Activated CD4-positive, alpha-beta T cell treated with anti-CD3 and anti-CD28 coated beads for 36 hours (primary cell): ENCODE data around the gene MARVELD1. TPM values are rescaled to one million over a fixed set of nuclear protein-coding genes. Genes with fewer than 3 reads are reported as not detected.
"Not testable (repeated sequence)": the region's sequence is repeated elsewhere in the genome, so short reads cannot be mapped to it uniquely, and the experiment has no call there.

ENCODE experiments used
- ATAC-seq: fragments of 200-7000 bp; cut with Tn5 transposase; one replicate; pipeline ENCODE4 v1.10.0; 2021; ENCODE audit warnings: mild to moderate bottlenecking, moderate library complexity
- CTCF ChIA-PET: fragments of 350-600 bp; sonication (Branson Sonifier 250); formaldehyde crosslinking; loops from one replicate; lab custom pipeline; 2021; ENCODE audit warnings: antibody characterized with exemption; lab: Charles Lee
- POLR2A ChIA-PET: fragments of 350-600 bp; sonication (Branson Sonifier 250); formaldehyde crosslinking; loops from one replicate; lab custom pipeline; 2021; ENCODE audit warnings: antibody characterized with exemption, inconsistent platforms; lab: Charles Lee
- DNase-seq: peaks from one replicate; pipeline ENCODE4 v3.0.0-alpha.2; 2020
- H3K27ac Mint-ChIP-seq: one replicate; pipeline ENCODE4 v1.8.0; 2021; ENCODE audit warnings: mixed read lengths
- H3K27me3 Mint-ChIP-seq: one replicate; pipeline ENCODE4 v1.8.0; 2021; ENCODE audit warnings: mixed read lengths
- H3K36me3 Mint-ChIP-seq: one replicate; pipeline ENCODE4 v1.8.0; 2021; ENCODE audit warnings: low read depth, mixed read lengths
- H3K4me1 Mint-ChIP-seq: one replicate; pipeline ENCODE4 v1.8.0; 2021; ENCODE audit warnings: mixed read lengths
- H3K4me3 Mint-ChIP-seq: one replicate; pipeline ENCODE4 v1.8.0; 2021; ENCODE audit warnings: mild to moderate bottlenecking, moderate library complexity, mixed read lengths
- H3K9me3 Mint-ChIP-seq: one replicate; pipeline ENCODE4 v1.8.0; 2021; ENCODE audit warnings: low read depth, mixed read lengths
- intact Hi-C, 2 experiments: fragments of 100-400 bp; cut with DNase I in 1 of 2; cut with micrococcal nuclease in 1 of 2; formaldehyde crosslinking; loops; one replicate each; pipeline versions ENCODE4 v1.14.2 to v1.15.1; 2022 to 2024; cut with DNase I, micrococcal nuclease
- total RNA-seq, 2 experiments: library from RNA; stranded (reverse); gene quantifications; one replicate each; pipeline ENCODE4 v1.2.3, GENCODE V29; 2021

The MARVELD1 gene
- total RNA-seq, 2 experiments from 2014 or later = 1.8 to 1.9 TPM

GRCh38 chr10:97683556-97684367 lies 29.8 kb upstream of the MARVELD1 start:
- CTCF ChIA-PET = interaction anchor here (0.6 to 3.2 kb wide), 9 partner anchors 9 to 296 kb away, joined by 3 to 18 read pairs (median 3); no protein-coding TSS in a partner anchor
- peaks cover 17% of the 10 kb centered on the region for H3K4me1 Mint-ChIP-seq
- ATAC-seq (no peak), DNase-seq (no peak)
- H3K36me3 Mint-ChIP-seq = no peaks in the 10 kb centered on the region
- no peaks in the 10 kb centered on the region for H3K27me3 Mint-ChIP-seq
- H3K27ac Mint-ChIP-seq = no peak overlapping the region
- no peaks in the 10 kb centered on the region for H3K9me3 Mint-ChIP-seq
- POLR2A ChIA-PET = no interaction called here
- intact Hi-C loops = no loop called here
- H3K4me3 Mint-ChIP-seq = no peak overlapping the region

GRCh38 chr10:97684368-97684713 lies 29.2 kb upstream of the MARVELD1 start:
- intact Hi-C loops, POLR2A ChIA-PET: not testable (repeated sequence)
- H3K4me1 Mint-ChIP-seq = peaks cover 17% of the 10 kb centered on the region

GRCh38 chr10:97684866-97685394 lies 28.6 kb upstream of the MARVELD1 start:
- peaks cover 17% of the 10 kb centered on the region for H3K4me1 Mint-ChIP-seq

More at GRCh38 chr10:97684368-97684713, 29.2 kb upstream of the MARVELD1 start:
- H3K27ac Mint-ChIP-seq, DNase-seq, H3K4me3 Mint-ChIP-seq, H3K36me3 Mint-ChIP-seq, ATAC-seq, H3K9me3 Mint-ChIP-seq, H3K27me3 Mint-ChIP-seq: not testable (repeated sequence)
- CTCF ChIA-PET = interaction anchor here (0.6 to 3.2 kb wide), 5 partner anchors 10 to 82 kb away, joined by 3 to 18 read pairs (median 5); no protein-coding TSS in a partner anchor

GRCh38 chr10:97685395-97685958 lies 28.1 kb upstream of the MARVELD1 start:
- H3K36me3 Mint-ChIP-seq = no peaks in the 10 kb centered on the region
- CTCF ChIA-PET = interaction anchor here (1.0 to 2.6 kb wide), 10 partner anchors 8 to 183 kb away, joined by 4 to 28 read pairs (median 6); partner anchors contain the start of gene ZFYVE27
- intact Hi-C loops = loop anchor here in 1 of 2 experiments (5.0 kb wide), 1 partner anchor 452 kb away; no protein-coding TSS in a partner anchor
- no peak overlapping the region for H3K27ac Mint-ChIP-seq
- POLR2A ChIA-PET = interaction anchor here (1.0 kb wide), 1 partner anchor 78 kb away, joined by 5 read pairs; no protein-coding TSS in a partner anchor
- DNase-seq (no peak), ATAC-seq (no peak)
- no peaks in the 10 kb centered on the region for H3K27me3 Mint-ChIP-seq
- H3K4me3 Mint-ChIP-seq = no peak overlapping the region
- H3K4me1 Mint-ChIP-seq = peaks cover 17% of the 10 kb centered on the region
- no peaks in the 10 kb centered on the region for H3K9me3 Mint-ChIP-seq

More at GRCh38 chr10:97684866-97685394, 28.6 kb upstream of the MARVELD1 start:
- H3K27me3 Mint-ChIP-seq = no peaks in the 10 kb centered on the region
- H3K27ac Mint-ChIP-seq = no peak overlapping the region
- ATAC-seq (no peak), DNase-seq (no peak)
- H3K36me3 Mint-ChIP-seq = no peaks in the 10 kb centered on the region
- intact Hi-C loops = loop anchor here in 1 of 2 experiments (5.0 kb wide), 1 partner anchor 452 kb away; no protein-coding TSS in a partner anchor
- ChIA-PET CTCF (interaction anchor here (1.3 to 3.2 kb wide), 2 partner anchors 17 to 39 kb away, joined by 4 to 18 read pairs; no protein-coding TSS in a partner anchor), POLR2A (no interaction called here)
- no peaks in the 10 kb centered on the region for H3K9me3 Mint-ChIP-seq
- H3K4me3 Mint-ChIP-seq = no peak overlapping the region

GRCh38 chr10:97686301-97686961 lies 27.1 kb upstream of the MARVELD1 start:
- Mint-ChIP-seq H3K27me3 (no peaks in the 10 kb centered on the region), H3K4me3 (peak overlapping the region; percentile 76), H3K9me3 (no peaks in the 10 kb centered on the region), H3K36me3 (no peaks in the 10 kb centered on the region), H3K27ac (no peak overlapping the region), H3K4me1 (peaks cover 17% of the 10 kb centered on the region)
- ATAC-seq (peak; percentile 25), DNase-seq (peak; percentile 33)
- intact Hi-C loops = loop anchor here (2.0 to 5.0 kb wide), 2 partner anchors 188 to 451 kb away; partner anchors contain the start of genes MMS19 (in 1 of the 2) and UBTD1 (in 1 of the 2)
- ChIA-PET CTCF (interaction anchor here (0.6 to 4.4 kb wide), 24 partner anchors 9 to 433 kb away, joined by 3 to 28 read pairs (median 5); partner anchors contain the start of genes MARVELD1 and ZFYVE27), POLR2A (interaction anchor here (0.6 to 1.4 kb wide), 7 partner anchors 15 to 743 kb away, joined by 3 to 8 read pairs (median 4); partner anchors contain the start of genes MARVELD1, UBTD1 and ZFYVE27)

- Mint-ChIP-seq H3K27ac (peak within 1 kb of the TSS; percentile 51), H3K4me3 (peak within 1 kb of the TSS; percentile 76), H3K9me3 (no peaks in the 10 kb centered on the region), H3K27me3 (no peaks in the 10 kb centered on the region), H3K4me1 (peaks cover 17% of the 10 kb centered on the region), H3K36me3 (no peaks in the 10 kb centered on the region)
- ChIA-PET CTCF (interaction anchor here (0.5 to 4.4 kb wide), 28 partner anchors 10 to 432 kb away, joined by 3 to 28 read pairs (median 4); partner anchors contain the start of genes MARVELD1, PI4K2A and ZFYVE27), POLR2A (interaction anchor here (0.6 to 1.4 kb wide), 6 partner anchors 15 to 188 kb away, joined by 3 to 8 read pairs (median 4); partner anchors contain the start of genes MARVELD1, UBTD1 and ZFYVE27)
- DNase-seq = peak; percentile 97
- peak; percentile 91 for ATAC-seq
- intact Hi-C loops = loop anchor here (1.0 to 5.0 kb wide), 9 partner anchors 27 to 450 kb away; partner anchors contain the start of genes MMS19 (in 2 of the 2), PI4K2A (in 2 of the 2), UBTD1 (in 2 of the 2) and ZFYVE27 (in 2 of the 2)
These were observed 26.4 kb upstream of the MARVELD1 start, which contains the start of gene AVPI1 for GRCh38 chr10:97686962-97687784. AVPI1 (minus strand) TSS chr10:97687241; CDS start chr10:97679905, 7,336 bp downstream.

- DNase-seq = no peak
- Mint-ChIP-seq H3K36me3 (no peaks in the 10 kb centered on the region), H3K9me3 (no peaks in the 10 kb centered on the region), H3K27ac (peak overlapping the region; percentile 11), H3K4me1 (peaks cover 17% of the 10 kb centered on the region), H3K4me3 (peak overlapping the region; percentile 76), H3K27me3 (no peaks in the 10 kb centered on the region)
- ChIA-PET POLR2A (interaction anchor here (1.3 to 1.4 kb wide), 2 partner anchors 14 to 49 kb away, joined by 7 to 8 read pairs; partner anchors contain the start of gene ZFYVE27), CTCF (interaction anchor here (0.6 to 4.4 kb wide), 15 partner anchors 9 to 146 kb away, joined by 3 to 28 read pairs (median 7); partner anchors contain the start of gene ZFYVE27)
- intact Hi-C loops = loop anchor here (1.0 to 5.0 kb wide), 9 partner anchors 26 to 449 kb away; partner anchors contain the start of genes MMS19 (in 2 of the 2), PI4K2A (in 2 of the 2), UBTD1 (in 2 of the 2) and ZFYVE27 (in 2 of the 2)
- no peak for ATAC-seq
These were observed 25.4 kb upstream of the MARVELD1 start for GRCh38 chr10:97687785-97688781.

GRCh38 chr10:97689559-97690020 lies 23.9 kb upstream of the MARVELD1 start:
- DNase-seq (no peak), ATAC-seq (no peak)
- ChIA-PET CTCF (interaction anchor here (1.0 to 4.4 kb wide), 3 partner anchors 12 to 20 kb away, joined by 4 to 23 read pairs (median 9); no protein-coding TSS in a partner anchor), POLR2A (no interaction called here)
- Mint-ChIP-seq H3K4me3 (no peak overlapping the region), H3K9me3 (no peaks in the 10 kb centered on the region), H3K4me1 (peaks cover 17% of the 10 kb centered on the region), H3K27ac (no peak overlapping the region), H3K36me3 (no peaks in the 10 kb centered on the region), H3K27me3 (no peaks in the 10 kb centered on the region)
- intact Hi-C loops = loop anchor here in 1 of 2 experiments (5.0 kb wide), 1 partner anchor 448 kb away; no protein-coding TSS in a partner anchor
